WI38 (cell line): ENCODE results near the gene ABHD16A.

Source experiments
- H3K4me3 ChIP-seq: 2 replicates; pipeline ENCODE4 v1.5.1; 2011; ENCODE audit warnings: low read depth, mild to moderate bottlenecking, control low read depth, low read length
- CTCF ChIP-seq: IDR thresholded peaks from 2 replicates; pipeline ENCODE4 v1.5.1; 2012; ENCODE audit warnings: low read depth, mild to moderate bottlenecking, control low read depth, low read length

The ABHD16A gene

GRCh38 chr6:31642798-31643570 lies 60.1 kb downstream of the ABHD16A start:
- H3K4me3 ChIP-seq: no peak overlapping the region
- no peak for TF ChIP-seq CTCF

- no peak for TF ChIP-seq CTCF
- H3K4me3 ChIP-seq: no peak overlapping the region
Observed at GRCh38 chr6:31641370-31641769, 61.8 kb downstream of the ABHD16A start.

DNA sequence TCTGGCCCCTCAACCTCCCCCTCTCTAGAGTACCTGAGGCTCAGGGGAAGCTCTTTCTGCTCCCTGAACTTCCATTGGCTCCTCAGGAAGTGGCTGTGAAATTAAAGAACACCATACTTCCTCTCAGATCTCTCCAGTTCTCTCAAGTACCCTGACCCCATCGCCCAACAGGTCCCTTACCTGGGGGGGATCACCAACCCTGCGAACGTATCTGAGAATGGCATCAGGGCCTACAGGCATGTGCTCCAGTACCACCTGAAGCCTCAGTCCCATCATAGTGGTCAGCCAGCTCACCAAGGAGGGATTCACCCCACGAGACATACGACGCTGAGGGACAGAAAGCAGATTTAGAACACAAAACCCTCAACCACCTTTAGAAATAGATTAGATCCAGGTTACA lies 62.5 kb downstream of the ABHD16A start:
- no peak for TF ChIP-seq CTCF
- H3K4me3 ChIP-seq: no peak overlapping the region

DNA sequence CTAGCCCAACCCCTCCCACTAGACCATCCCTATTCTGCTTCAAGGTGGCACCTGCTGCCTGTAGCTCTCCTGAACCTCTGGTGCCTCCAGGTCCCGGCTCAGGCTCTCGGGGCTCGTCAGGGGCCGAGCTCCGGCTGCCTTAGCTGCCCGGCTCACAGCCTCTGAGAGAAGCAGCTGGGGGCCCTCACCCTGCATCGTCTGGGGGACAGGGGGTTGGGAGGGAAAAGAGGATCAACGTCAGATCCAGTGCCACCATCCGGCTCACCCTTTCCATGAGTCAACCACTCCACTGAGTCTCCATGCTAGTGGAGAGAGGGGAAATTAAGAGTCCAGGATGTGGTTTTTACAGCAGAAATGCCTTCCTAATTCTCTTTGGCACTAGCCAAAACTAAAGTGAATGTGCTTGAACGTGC lies 63.7 kb downstream of the ABHD16A start:
- H3K4me3 ChIP-seq: no peak overlapping the region
- TF ChIP-seq CTCF: no peak

DNA sequence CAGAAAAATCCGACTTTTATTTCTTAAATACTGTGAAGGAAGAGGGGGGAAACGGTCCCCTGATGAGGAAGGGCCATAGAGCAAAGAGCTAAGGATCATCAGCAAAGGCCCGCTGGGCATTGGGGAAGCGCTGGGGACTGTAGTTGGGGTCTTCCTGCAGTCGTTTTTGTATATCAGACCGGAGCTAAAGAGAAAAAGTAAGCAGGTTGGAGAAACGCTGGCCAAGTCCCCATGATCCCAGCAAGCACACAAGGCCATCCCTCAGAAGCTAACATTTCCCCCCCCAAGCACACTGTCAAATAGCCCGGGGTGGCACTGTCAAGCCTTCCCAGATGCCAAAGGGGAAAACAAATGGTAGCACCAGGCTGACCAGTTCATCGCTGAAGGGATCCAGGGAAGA lies 64.1 kb downstream of the ABHD16A start:
- no peak overlapping the region for H3K4me3 ChIP-seq
- no peak for TF ChIP-seq CTCF
